A673 (cell line): Measurements from ENCODE around the gene AHRR. TPM values are rescaled to one million over a fixed set of nuclear protein-coding genes. Genes with fewer than 3 reads are reported as not detected.

Experiments
- BruUV-seq: library from RNA; stranded (reverse); fragments of 400-500 nt; replicated peaks from 2 replicates; lab custom pipeline; 2021; lab: Mats Ljungman, UMichigan
- CTCF ChIA-PET: fragments of 300-600 bp; sonication (Branson Sonifier 250); formaldehyde crosslinking; loops from one replicate; lab custom pipeline; 2022; ENCODE audit warnings: antibody characterized with exemption; lab: Charles Lee
- POLR2A ChIA-PET: fragments of 300-600 bp; sonication (Branson Sonifier 250); formaldehyde crosslinking; loops from one replicate; lab custom pipeline; 2022; ENCODE audit warnings: antibody characterized with exemption; ENCODE audit not compliant: low non-redundant PET; lab: Charles Lee
- DNase-seq: peaks from one replicate; pipeline ENCODE4 v3.0.0-alpha.2; 2015; ENCODE audit warnings: low spot score
- H3K27ac ChIP-seq: fragments of 200-600 bp; sonication (generic); 2 replicates; pipeline ENCODE4 v1.5.1; 2016; ENCODE audit warnings: mixed run types, low read depth, mild to moderate bottlenecking, mixed read lengths, antibody characterized with exemption, low read length; ENCODE audit not compliant: poor library complexity, severe bottlenecking
- H3K27me3 ChIP-seq: fragments of 200-600 bp; sonication (generic); replicated peaks from 2 replicates; pipeline ENCODE4 v1.6.1; 2017; ENCODE audit warnings: mixed run types, low read depth, mild to moderate bottlenecking, mixed read lengths, antibody characterized with exemption, low read length; ENCODE audit not compliant: insufficient read depth, poor library complexity
- H3K36me3 ChIP-seq: fragments of 200-600 bp; sonication (generic); 2 replicates; pipeline ENCODE4 v1.6.1; 2016; ENCODE audit warnings: mixed run types, mild to moderate bottlenecking, mixed read lengths, antibody characterized with exemption, low read length; ENCODE audit not compliant: insufficient read depth, poor library complexity, severe bottlenecking
- H3K4me1 ChIP-seq: fragments of 200-600 bp; sonication (generic); 2 replicates; pipeline ENCODE4 v1.6.1; 2017; ENCODE audit warnings: mixed run types, mild to moderate bottlenecking, mixed read lengths, antibody characterized with exemption, low read length; ENCODE audit not compliant: insufficient read depth, poor library complexity, severe bottlenecking
- H3K4me3 ChIP-seq: fragments of 200-600 bp; sonication (generic); 2 replicates; pipeline ENCODE4 v1.5.1; 2016; ENCODE audit warnings: low read depth, mixed run types, mild to moderate bottlenecking, mixed read lengths, low read length; ENCODE audit not compliant: poor library complexity, severe bottlenecking
- H3K9me3 ChIP-seq: fragments of 200-600 bp; sonication (generic); 2 replicates; pipeline ENCODE4 v1.6.1; 2016; ENCODE audit warnings: mixed run types, low read depth, mild to moderate bottlenecking, mixed read lengths, antibody characterized with exemption, low read length; ENCODE audit not compliant: poor library complexity, severe bottlenecking
- EZH2 ChIP-seq: fragments of 200-600 bp; sonication (generic); IDR thresholded peaks from 2 replicates; pipeline ENCODE4 v1.6.1; 2017; ENCODE audit warnings: borderline replicate concordance, low read depth, mild to moderate bottlenecking, mixed read lengths, antibody characterized with exemption, low read length; ENCODE audit not compliant: poor library complexity, severe bottlenecking
- intact Hi-C: fragments of 100-400 bp; cut with micrococcal nuclease; formaldehyde crosslinking; loops from one replicate; pipeline ENCODE4 v1.10.0; 2022; ENCODE audit not compliant: unreplicated experiment
- total RNA-seq: library from RNA; stranded (reverse); gene quantifications from 2 replicates; pipeline ENCODE4 v1.2.3, GENCODE V29; 2021
- TF ChIP-seq, protein P1 (sequence below): fragments of 300-800, 200-600 bp; sonication (generic); conservative IDR thresholded peaks from 2 replicates; pipeline ENCODE4 v1.5.1; 2017; ENCODE audit warnings: low read depth, mild to moderate bottlenecking, antibody characterized with exemption, low read length, moderate library complexity, mixed read lengths

The AHRR gene
- total RNA-seq, 1 experiment from 2014 or later = 2.2 TPM

DNA sequence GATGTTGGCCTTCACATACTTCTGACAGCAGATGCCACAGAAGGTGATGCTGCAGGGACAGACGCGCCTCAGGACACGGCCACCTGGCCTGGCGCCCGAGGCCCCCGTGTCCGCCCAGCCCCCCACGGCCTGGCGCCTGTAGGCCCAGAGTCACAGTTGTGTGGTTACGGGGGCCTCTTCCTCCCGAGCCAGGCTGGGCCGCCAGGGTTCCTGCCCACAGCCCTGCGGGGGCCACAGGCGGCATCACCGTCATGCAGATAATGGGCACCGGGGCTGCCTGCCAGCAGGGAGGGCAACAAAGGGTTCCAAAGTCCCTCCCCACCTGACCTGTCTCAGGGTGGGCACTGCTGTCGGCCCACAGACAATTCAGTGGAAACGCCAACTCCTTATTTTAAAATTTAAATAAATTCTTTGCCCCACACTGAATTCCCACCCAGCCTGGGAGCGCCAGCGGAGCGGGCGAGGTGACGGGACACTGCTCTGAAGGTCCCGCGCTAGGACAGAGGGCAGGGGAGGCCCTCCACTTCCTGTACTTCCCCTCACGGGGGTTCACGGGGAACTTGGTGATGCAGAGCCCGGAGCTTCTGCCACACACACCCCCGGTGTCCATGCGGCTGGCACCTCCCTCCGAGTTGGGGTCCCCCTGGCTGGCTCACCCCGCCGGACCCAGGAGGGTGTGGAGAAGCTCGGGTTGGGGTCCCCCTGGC lies 162.1 kb downstream of the AHRR start:
- BruUV-seq = no TSS peak
- CTCF ChIA-PET = no interaction called here
- H3K27me3 ChIP-seq = peaks cover 5% of the 10 kb centered on the region
- H3K9me3 ChIP-seq = no peaks in the 10 kb centered on the region
- POLR2A ChIA-PET = no interaction called here
- no peaks in the 10 kb centered on the region for H3K36me3 ChIP-seq
- no peak for DNase-seq
- no peak overlapping the region for H3K4me3 ChIP-seq
- TF ChIP-seq, protein P1, sequence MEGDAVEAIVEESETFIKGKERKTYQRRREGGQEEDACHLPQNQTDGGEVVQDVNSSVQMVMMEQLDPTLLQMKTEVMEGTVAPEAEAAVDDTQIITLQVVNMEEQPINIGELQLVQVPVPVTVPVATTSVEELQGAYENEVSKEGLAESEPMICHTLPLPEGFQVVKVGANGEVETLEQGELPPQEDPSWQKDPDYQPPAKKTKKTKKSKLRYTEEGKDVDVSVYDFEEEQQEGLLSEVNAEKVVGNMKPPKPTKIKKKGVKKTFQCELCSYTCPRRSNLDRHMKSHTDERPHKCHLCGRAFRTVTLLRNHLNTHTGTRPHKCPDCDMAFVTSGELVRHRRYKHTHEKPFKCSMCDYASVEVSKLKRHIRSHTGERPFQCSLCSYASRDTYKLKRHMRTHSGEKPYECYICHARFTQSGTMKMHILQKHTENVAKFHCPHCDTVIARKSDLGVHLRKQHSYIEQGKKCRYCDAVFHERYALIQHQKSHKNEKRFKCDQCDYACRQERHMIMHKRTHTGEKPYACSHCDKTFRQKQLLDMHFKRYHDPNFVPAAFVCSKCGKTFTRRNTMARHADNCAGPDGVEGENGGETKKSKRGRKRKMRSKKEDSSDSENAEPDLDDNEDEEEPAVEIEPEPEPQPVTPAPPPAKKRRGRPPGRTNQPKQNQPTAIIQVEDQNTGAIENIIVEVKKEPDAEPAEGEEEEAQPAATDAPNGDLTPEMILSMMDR = no peak
- TF ChIP-seq EZH2 = no peak
- H3K4me1 ChIP-seq = no peaks in the 10 kb centered on the region
- intact Hi-C loops = no loop called here
- no peak overlapping the region for H3K27ac ChIP-seq

DNA sequence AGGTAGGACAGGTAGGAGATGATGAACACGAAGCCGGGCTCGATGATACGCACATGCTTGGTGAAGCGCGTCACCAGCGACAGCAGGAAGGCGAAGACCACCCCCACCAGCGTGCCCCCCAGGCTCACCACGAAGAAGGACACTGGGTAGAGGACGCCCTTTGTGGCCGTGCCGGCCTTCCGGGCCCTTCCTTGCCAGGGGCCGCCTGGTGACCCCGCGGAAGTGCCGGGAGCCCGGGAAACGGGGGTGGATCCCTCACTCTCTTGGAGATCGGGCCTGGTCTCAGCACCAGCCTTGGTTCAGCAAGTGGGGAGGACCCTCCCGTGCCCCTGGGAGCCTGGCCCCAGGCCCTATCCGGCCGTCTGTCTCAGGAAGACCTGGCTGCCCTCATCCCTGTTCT lies 163.0 kb downstream of the AHRR start:
- H3K27me3 ChIP-seq = peaks cover 5% of the 10 kb centered on the region
- no peak overlapping the region for H3K4me3 ChIP-seq
- no peak for DNase-seq
- intact Hi-C loops = no loop called here
- POLR2A ChIA-PET = no interaction called here
- H3K9me3 ChIP-seq = no peaks in the 10 kb centered on the region
- no peak for TF ChIP-seq EZH2
- TF ChIP-seq, protein P1 = no peak
- CTCF ChIA-PET = no interaction called here
- no peak overlapping the region for H3K27ac ChIP-seq
- H3K36me3 ChIP-seq = no peaks in the 10 kb centered on the region
- no peaks in the 10 kb centered on the region for H3K4me1 ChIP-seq
- no TSS peak for BruUV-seq

DNA sequence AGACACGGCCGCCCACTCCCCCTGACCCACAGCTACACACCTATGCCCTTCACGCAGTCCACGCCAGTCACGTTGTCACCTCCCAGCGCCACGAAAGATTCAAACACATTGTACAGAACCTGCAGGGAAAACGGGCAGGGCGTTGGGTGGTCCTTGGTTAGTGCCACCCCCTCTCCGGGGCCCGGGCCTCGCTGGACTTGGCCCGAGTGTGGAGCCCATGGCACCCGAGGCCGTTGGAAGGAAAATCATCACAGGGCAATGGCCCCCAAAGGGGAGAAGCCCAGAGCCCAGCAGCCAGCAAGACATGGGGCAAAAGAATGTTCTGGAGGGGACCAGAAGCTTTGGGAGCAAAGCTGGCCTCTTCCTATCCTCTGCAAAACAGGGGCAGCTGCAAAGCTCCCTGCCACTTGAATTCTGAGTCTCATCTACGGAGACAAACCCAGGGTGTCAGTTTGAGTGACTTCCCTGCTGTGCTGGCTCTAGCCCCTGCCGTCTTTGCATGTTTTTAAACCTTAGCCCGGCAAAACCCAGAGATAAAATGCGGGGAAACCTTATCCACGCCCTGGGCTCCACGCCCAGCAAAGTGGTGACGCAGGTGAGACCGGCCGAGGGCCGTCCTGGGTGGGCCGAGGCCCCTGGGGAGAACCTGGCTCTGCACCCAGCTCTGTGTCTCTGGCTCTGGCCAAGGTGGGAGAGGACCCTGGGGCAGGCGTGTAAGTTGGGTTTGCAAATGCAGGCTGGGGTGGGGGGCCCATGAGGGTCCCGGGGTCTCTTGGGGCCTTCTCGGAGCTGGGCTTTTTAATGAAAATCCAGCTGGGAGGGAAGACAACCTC lies 163.8 kb downstream of the AHRR start:
- no TSS peak for BruUV-seq
- H3K4me3 ChIP-seq = no peak overlapping the region
- ChIA-PET POLR2A (no interaction called here), CTCF (no interaction called here)
- no peaks in the 10 kb centered on the region for H3K4me1 ChIP-seq
- intact Hi-C loops = no loop called here
- DNase-seq = no peak
- peaks cover 5% of the 10 kb centered on the region for H3K27me3 ChIP-seq
- no peaks in the 10 kb centered on the region for H3K36me3 ChIP-seq
- H3K27ac ChIP-seq = no peak overlapping the region
- TF ChIP-seq EZH2 = no peak
- TF ChIP-seq, protein P1 = no peak
- no peaks in the 10 kb centered on the region for H3K9me3 ChIP-seq
